Vagina (tissue), 2 donors: ENCODE data around the gene CLNS1A.

ENCODE experiments used
- CTCF ChIP-seq, 3 experiments: fragments of 450-650 bp in 2 of 3; fragments of 200-600 bp in 1 of 3; sonication (generic) in 1 of 3; IDR thresholded peaks; one replicate each; pipeline ENCODE4 v1.5.1; 2017 to 2019; ENCODE audit warnings: antibody characterized with exemption in 3 of 3, mild to moderate bottlenecking in 2 of 3, moderate library complexity in 2 of 3
- POLR2A ChIP-seq, 2 donors: fragments of 450-650 bp; IDR thresholded peaks; one replicate each; pipeline ENCODE4 v1.6.1; 2017; ENCODE audit warnings: antibody characterized with exemption in 2 of 2, mild to moderate bottlenecking in 2 of 2, moderate library complexity in 2 of 2

- TF ChIP-seq CTCF (IDR thresholded peaks at IDR 0.05) (no peak), POLR2A (IDR thresholded peaks at IDR 0.05) (no peak)
These were observed 41.0 kb downstream of the CLNS1A start for GRCh38 chr11:77596626-77597025.
